Measurements from ENCODE around the gene PKP4.

The PKP4 gene

DNA sequence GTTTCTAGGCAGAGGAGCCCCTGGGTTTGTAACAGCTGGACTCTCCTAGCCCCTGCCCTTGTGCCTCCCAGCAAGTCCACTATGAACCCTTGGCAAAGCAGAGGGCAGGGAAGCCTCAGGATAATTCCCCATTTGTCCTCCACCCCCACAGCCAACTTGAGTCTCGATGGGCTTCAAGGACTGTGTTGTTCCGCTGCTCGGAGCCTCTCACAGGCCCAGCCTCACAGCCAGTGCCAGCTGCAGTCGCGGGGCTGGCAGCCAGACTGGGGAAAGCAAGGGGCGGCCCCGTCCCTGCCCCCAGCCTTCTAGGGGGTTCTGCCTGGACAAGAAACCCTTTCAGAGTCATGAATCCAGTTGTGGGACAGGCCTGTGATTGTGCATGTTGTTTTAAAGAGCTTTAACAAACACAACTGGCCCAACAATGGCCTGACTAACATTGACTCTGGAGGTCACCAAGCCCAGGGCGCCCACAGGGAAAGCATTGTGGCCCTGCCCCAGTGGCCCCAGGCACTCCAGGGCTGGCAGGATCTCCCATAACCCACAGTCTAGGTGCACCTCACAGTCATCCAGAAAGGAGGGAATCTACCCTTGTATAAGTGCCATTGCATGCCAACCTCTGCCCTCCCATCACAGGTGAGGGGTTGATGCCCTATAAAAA is 266.6 kb downstream of the PKP4 start:
- DNase-seq, result peak; percentile 47

DNA sequence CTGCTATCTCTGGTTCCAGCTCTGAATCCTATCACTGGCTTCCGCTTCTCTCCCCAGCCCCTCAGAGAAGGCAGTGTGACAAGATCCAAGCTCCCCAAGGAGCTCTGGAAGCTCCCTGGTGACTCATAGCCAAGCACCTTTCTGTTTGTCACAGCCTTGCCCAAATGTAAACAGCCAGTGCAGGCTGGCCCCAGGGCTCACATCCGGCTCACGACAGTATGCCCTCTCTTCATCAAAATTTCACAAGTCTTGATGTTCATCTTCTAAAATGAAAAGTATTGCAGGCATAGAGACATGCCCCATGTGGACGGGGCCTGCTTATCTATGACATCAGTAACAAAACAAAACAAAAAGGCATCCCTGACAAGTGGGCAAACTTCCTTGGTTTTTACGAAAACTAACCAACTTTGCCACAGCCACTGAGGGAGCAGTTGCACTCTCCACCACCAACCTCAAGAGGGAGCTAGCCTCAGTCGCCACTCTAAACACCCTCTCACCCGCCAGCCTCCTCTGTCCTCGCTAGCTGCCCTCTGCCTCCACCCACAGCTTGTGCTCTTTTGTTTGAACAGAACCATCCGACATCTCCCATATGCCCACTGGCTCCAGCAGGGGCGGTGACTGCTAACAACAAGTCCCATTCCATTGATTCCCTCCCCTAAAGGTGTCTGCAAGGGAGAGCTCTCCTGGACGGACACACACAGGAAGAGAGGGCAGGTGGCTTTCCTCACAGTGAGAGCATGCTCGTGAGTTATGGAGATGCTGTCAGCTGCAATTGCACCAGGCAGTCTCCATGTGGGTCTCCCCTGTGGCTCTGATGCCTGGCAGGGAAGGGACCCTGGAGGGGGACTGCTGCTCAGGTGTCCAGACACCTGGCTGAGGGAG is 267.4 kb downstream of the PKP4 start:
- DNase-seq, result peak; percentile 76

DNA sequence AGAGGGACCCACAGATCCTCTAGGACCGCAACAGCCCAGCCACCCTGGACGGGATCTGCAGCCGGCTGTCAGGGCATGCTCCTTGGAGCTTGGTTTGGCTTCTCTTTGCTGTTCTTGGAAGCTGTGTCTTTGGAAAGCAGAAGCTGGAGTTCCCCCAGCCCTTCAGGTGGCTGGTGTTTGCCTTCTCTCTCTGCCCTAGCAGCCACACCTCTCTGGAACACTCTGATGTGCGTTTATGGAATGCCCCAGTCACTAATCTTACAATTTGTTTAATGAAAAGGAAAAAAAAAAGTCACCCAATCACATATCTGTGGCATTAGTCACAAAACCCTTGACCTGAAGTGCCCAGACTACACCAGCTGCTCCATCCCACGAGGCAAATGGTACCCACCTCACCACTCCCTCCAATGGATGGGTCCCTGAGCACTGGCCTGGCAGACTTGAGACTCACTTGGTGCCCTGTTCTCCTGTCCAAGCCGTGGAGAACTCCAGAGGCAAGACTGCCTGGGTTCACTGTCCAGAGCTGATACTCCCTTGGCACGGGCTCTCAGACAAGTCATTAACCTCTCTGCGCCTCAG is 268.1 kb downstream of the PKP4 start:
- DNase-seq, result peak; percentile 35

DNA sequence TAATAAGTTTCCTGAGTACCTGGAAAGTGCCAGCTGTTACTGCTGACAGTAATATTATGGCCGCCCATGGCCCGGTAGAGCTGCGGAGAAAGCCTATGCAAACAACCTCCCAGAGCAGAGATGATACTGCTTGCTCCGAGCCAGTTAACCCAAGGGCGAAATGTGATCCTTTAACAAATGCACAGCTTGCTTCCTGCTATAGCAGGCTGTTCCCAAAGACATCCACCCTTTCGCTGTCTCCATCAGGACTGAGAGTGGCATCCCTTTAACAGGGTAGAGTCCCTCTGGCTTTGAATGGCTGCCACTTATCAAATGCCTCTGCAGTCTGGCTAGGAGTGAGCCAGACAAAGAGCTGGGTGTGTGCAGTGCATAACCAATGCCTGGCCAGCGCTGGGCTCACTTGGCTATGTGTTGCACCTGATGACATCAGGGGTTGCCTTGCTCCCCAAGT is 268.7 kb downstream of the PKP4 start:
- peak; percentile 46 for DNase-seq

DNA sequence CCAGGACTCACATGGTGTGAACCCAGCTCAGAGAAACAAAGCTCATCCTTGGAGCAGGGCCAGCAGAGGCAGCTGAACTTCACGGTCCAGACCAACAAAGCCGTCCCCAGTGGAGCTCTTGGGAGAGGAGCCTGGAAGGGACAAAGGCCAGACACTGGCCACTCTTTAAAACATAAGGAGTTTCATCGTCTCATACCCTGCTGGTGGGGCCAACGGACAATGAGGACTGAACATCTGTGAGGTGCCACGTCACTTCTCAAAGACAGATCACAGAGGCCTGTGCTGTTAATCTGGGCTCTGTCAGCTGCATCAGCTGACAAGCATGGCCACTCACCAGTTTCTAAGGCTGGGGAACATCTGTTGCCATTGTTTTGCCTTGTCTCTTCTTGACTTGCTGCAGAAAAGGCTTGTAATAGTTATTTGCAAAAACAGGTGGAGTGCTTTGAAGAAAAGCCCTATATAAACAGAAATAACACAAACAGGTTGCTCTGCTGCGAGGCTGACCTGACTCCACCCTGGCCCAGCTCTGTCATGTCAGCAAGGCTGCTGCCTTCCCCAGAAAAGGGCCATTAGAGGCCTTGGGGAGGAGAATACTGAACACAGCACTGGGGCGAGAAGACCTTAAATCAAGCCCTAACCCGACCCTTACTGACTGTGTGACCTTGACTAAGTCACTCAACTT is 270.3 kb downstream of the PKP4 start:
- DNase-seq, result peak; percentile 58

DNA sequence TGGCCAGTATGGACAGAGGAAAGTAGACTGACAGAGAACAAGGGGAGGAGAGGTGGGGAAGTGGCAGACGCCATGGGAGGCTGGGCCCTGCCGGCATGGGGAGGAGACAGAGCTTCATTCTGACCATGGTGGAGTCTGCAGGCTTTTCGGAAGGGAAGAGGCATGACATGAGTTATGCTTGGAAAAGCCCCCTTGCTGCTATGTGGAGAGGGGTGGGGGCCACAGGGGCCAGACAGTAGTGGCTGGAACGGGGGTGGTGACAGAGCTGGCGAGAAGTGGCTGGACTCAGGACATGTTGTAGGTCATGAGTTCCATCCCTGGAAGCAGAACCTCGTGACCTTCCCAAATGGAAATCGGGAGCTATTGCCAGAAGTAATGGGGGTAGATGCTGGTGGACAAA is 271.7 kb downstream of the PKP4 start:
- DNase-seq, result no peak

DNA sequence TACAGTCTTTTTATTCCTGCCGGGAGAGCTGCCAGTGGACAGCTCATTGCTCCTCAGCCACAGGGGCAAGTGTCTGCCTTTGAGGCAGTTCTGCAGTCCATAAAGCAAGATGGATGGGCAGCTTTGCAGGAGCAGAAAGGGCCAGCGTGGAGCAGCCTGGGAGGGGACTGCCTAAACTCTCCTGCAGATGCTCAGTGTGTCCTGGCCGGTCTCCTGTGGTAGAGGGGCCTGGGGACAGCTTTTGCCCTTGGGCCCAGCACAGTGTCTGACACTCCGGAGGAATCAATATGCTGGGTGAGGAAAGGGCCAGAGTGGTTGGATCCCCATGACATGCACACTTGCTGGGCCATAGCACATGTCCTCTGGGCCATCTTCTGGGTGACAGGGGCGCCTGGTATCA is 272.7 kb downstream of the PKP4 start:
- DNase-seq, result no peak

DNA sequence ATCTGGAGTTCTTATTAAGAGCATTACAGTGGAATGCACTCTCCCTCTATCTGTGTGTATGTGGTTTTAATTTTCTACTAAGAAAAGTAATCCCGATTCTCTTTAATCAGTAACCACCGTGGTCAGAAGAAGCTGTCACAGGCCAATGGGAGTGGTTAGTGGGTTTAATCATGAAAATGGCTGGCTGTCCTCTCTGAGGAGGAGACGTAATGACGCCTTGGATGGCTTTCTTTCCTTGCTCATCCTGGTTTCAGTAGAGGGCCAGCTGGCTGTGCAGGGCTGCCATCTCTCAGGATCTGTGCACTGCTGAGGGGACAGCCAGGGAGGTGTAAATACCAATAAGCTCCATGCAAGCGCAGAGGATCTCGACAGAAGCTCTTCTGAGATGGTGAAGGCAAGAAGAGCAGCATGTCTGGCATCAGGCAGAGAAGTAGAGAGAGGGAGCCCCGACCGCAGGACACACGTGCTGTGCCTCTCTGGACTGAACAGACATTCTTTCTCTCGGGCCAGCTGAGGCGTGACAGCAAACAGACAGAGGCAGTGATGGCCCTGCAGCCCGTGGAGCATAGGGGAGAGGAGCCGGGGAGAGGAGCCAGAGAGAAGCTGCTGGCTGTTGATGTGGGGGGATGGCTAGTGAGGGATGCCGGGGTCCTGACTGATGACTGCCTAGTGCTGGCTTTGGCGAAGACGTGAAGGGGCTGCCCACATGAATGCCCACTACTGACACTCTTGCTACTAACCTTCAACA is 273.3 kb downstream of the PKP4 start:
- peak; percentile 68 for DNase-seq

DNA sequence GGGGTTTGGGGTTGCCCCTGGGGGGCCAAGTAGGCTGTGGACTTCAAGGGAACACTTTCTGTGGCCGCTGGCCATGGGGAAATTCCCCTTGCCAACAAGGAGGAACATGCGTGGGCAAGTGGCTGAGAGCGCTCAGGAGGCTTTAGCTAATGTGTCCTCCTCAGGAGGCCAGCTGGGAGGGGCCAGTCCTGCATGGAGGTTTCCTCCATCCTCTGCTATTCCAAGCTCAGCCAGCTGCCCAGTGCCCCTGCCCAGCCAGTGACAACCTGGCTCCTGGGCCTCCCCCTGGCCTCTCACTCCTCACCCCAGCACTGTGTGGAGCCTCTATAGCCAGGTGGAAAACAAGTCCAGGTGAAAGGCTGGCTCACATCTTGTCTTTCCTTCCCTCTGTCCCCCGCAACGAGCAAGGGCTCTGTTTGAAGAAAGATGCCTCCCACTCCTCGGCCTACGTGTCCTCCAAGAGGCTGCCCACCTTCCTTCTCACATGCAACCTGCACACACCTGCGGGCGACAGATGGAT is 273.9 kb downstream of the PKP4 start:
- DNase-seq, result no peak

DNA sequence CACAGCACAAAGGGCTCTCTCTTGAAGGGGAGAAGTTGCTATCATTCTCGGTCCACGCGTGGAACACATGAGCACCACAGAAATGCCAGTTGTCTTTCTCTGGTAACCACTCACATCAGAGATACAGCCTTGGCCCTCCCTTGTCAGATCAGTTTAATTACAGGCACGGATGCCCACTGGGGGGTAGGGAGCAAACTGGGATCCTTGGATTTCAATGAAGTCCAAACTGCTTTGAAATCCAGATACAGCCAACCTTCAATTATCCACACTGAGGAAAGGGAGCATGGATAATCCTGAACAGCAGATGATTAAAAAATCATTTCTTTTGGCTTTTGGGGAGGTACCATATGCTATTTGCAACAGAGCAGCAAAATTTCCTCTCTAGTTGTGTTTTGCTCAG is 274.6 kb downstream of the PKP4 start:
- no peak for DNase-seq
